Heart left ventricle (tissue), 16 donors: Measurements from ENCODE around the gene GABRR1. TPM values are rescaled to one million over a fixed set of nuclear protein-coding genes. Genes with fewer than 3 reads are reported as not detected.

Source experiments
- ATAC-seq, 4 donors: fragments of 200-7000 bp; cut with Tn5 transposase; one replicate each; pipeline ENCODE4 v1.9.1; 2020 to 2022; ENCODE audit warnings: moderate library complexity in 4 of 4, mild to moderate bottlenecking in 3 of 4, moderate number of reproducible peaks in 1 of 4
- DNase-seq, 5 donors: peaks; one replicate each; pipeline ENCODE4 v3.0.0-alpha.2; 2020
- H3K27ac ChIP-seq, 12 donors: fragments of 200-600 bp; sonication (generic) in 4 of 12; one replicate each; pipeline versions ENCODE4 v1.5.0 to v1.8.0; 2016 to 2022; ENCODE audit warnings: mild to moderate bottlenecking in 2 of 12
- H3K27me3 ChIP-seq, 9 donors: fragments of 200-600 bp; sonication (generic) in 2 of 9; one replicate each; pipeline versions ENCODE4 v1.5.1 to v1.8.0; 2016 to 2022; ENCODE audit warnings: mild to moderate bottlenecking in 3 of 9
- H3K36me3 ChIP-seq, 9 donors: fragments of 200-600 bp; sonication (generic) in 2 of 9; one replicate each; pipeline versions ENCODE4 v1.5.0 to v1.8.0; 2018 to 2022; ENCODE audit warnings: mild to moderate bottlenecking in 2 of 9
- H3K4me1 ChIP-seq, 12 donors: fragments of 200-600 bp; sonication (generic) in 4 of 12; one replicate each; pipeline versions ENCODE4 v1.5.0 to v1.8.0; 2016 to 2022; ENCODE audit warnings: mild to moderate bottlenecking in 3 of 12
- H3K4me3 ChIP-seq, 12 donors: fragments of 200-600 bp; sonication (generic) in 4 of 12; one replicate each; pipeline versions ENCODE4 v1.5.0 to v1.8.0; 2017 to 2022; ENCODE audit warnings: mild to moderate bottlenecking in 9 of 12, moderate library complexity in 4 of 12
- H3K9me3 ChIP-seq, 12 donors: fragments of 200-600 bp; sonication (generic) in 4 of 12; one replicate each; pipeline versions ENCODE4 v1.5.0 to v1.8.0; 2016 to 2022; ENCODE audit warnings: mild to moderate bottlenecking in 1 of 12
- POLR2A ChIP-seq, 2 donors: fragments of 450-650 bp; IDR thresholded peaks; one replicate each; pipeline ENCODE4 v1.6.1; 2017; ENCODE audit warnings: antibody characterized with exemption in 2 of 2, mild to moderate bottlenecking in 2 of 2, moderate library complexity in 2 of 2
- WGBS, 4 donors: extraction: QIAGEN DNeasy Blood & Tissue Kit in 2 of 4; methylation state at CpG; one replicate each; pipeline versions ENCODE4 v1.1.5 to v1.1.7; 2013 to 2018; 5-methylcytosine and 5-hydroxymethylcytosine counted together
- intact Hi-C, 10 donors: fragments of 100-400 bp; cut with DNase I; formaldehyde crosslinking; loops; one replicate each; pipeline versions ENCODE4 v1.11.1 to v1.14.2; 2022
- polyA plus RNA-seq, 2 donors: library from polyadenylated mRNA; stranded (reverse); fragments of 200-250 nt; gene quantifications; one replicate each; pipeline ENCODE4 v1.2.3, GENCODE V29; 2013
- total RNA-seq, 9 donors: library from RNA; depleted of rRNA in 2 of 9; stranded (reverse); fragments of >200 nt in 2 of 9; fragmentation: NEBNext Ultra II Directional in 3 of 9; extraction: Animal tissue kit (Norgen Biotek cat#: 25700) in 3 of 9; gene quantifications; one replicate each; pipeline versions ENCODE4 v1.1.0 to v1.2.4, GENCODE V29; 2016 to 2023
- TF ChIP-seq, protein P1 (sequence below), 12 donors: fragments of 200-600 bp; sonication (generic) in 4 of 12; IDR thresholded peaks; one replicate each; pipeline versions ENCODE4 v1.5.0 to v1.8.0; 2018 to 2022; ENCODE audit warnings: antibody characterized with exemption in 12 of 12, mild to moderate bottlenecking in 5 of 12
- donor health status: ischemic (EF 13 %, LVEDD 7.1; RV severe dilation, severe dysfunction).
- donor health status: healthy with polysubstance abuse.
- donor health status: DM: no; HTN: yes; CAD: no.
- donor health status: DM: no; HTN: no; CAD: no.
- donor health status: ischemic (EF 25% LVEDD 6.9; RV normal size, moderate dysfunction).
- donor health status: ischemic (EF 25% LVEDD 5.7; RV mildly dilated, moderate dysfunction).
- donor health status: healthy.
- donor health status: DM: yes; HTN: yes; CAD: no.
- donor health status: ischemic (EF 35%, LVEDD 5.7; RV mildly dilated, moderate dysfunction).
- donor health status: nonischemic (EF 11% LVEDD 7.7; RV severe dilation, severe dysfunction).
- donor health status: DM: yes; HTN: yes; CAD: no.
- donor health status: PGD.
- donor health status: ischemic (EF 29% LVEDD 5.4; RV normal size, mild dysfunction).
- donor health status: nonischemic (EF 23%, LVEDD 6.1; RV moderate dilation, normal function).

Gene GABRR1
- total and polyA plus RNA-seq, 11 donors, result not detected

DNA sequence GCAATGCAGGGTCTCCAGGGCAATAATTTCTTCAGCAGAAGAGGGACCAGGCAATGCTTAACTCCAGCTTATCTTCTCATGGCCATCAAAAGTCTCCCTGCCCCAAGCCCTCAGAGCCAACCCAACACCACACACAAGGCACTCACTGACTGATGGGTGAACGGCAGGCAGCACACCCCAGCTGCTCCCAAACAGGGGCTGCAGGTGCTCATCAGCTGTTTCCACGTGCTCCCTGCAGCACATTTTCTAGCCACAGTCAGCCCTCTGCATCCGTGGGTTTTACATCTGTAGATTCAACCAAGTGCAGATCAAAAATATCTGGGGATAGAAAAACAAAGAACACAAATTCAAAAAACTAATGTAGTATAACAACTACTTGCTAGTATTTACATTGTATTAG is 4.0 kb upstream of the GABRR1 start:
- no peaks in the 10 kb centered on the region for H3K9me3 ChIP-seq
- no peak overlapping the region for H3K4me3 ChIP-seq
- DNase-seq (no peak), ATAC-seq (no peak)
- no peaks in the 10 kb centered on the region for H3K36me3 ChIP-seq
- H3K27ac ChIP-seq, result no peak overlapping the region
- no peaks in the 10 kb centered on the region for H3K27me3 ChIP-seq
- 79 to 85% (median 82%) methylated on average over 3 of the region's 3 CpGs for WGBS, 4 donors
- H3K4me1 ChIP-seq, result peaks cover 0 to 11% (median 3%) of the 10 kb centered on the region in 12 donors
- TF ChIP-seq POLR2A (IDR thresholded peaks at IDR 0.05), result no peak
- TF ChIP-seq, protein P1, sequence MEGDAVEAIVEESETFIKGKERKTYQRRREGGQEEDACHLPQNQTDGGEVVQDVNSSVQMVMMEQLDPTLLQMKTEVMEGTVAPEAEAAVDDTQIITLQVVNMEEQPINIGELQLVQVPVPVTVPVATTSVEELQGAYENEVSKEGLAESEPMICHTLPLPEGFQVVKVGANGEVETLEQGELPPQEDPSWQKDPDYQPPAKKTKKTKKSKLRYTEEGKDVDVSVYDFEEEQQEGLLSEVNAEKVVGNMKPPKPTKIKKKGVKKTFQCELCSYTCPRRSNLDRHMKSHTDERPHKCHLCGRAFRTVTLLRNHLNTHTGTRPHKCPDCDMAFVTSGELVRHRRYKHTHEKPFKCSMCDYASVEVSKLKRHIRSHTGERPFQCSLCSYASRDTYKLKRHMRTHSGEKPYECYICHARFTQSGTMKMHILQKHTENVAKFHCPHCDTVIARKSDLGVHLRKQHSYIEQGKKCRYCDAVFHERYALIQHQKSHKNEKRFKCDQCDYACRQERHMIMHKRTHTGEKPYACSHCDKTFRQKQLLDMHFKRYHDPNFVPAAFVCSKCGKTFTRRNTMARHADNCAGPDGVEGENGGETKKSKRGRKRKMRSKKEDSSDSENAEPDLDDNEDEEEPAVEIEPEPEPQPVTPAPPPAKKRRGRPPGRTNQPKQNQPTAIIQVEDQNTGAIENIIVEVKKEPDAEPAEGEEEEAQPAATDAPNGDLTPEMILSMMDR (IDR thresholded peaks at IDR 0.05), result no peak
- intact Hi-C loops, result no loop called here

DNA sequence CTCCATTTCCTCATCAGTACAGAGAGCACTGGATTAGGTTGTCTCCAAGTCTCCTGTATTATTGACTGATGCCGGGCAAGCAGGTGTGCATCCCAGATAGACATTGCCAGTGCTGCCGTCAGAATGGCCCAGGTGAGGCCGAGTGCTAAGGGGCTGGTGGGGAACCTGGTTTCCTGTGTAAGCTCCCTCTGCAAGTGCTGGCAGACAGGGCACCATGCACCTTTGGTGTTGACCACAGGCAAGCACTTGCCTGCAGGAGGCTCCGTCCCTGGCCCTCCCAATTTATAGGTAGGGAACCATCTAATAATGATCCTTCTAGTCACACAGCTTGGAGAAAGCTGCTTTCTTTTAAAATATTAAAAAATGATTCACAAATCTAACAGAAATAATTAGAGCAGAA is 747 bp downstream of the GABRR1 start:
- intact Hi-C loops, result no loop called here

DNA sequence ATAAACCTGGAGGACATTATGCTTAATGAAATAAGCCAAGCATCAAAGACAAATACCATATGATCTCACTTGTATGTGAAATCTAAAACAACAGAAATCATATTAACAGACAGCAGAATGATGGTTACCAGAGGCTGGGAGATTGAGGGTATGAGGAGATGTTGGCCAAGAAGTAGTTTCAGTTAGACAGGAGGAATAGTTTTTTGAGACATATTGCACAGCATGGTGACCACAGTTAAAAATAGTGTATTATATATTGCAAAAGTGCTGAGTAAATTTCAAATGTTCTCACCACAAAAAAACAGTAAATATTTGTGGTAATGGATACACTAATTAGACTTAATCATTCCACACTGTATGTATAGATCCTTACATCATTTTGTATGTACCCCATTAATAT is 1.8 kb downstream of the GABRR1 start:
- DNase-seq, result no peak
- peaks cover 0 to 7% (median 1%) of the 10 kb centered on the region in 12 donors for H3K4me1 ChIP-seq
- TF ChIP-seq, protein P1 (IDR thresholded peaks at IDR 0.05), result no peak
- no peak for TF ChIP-seq POLR2A (IDR thresholded peaks at IDR 0.05)
- H3K4me3 ChIP-seq, result no peak overlapping the region
- ATAC-seq, result no peak
- H3K9me3 ChIP-seq, result no peaks in the 10 kb centered on the region
- H3K27ac ChIP-seq, result no peak overlapping the region
- H3K27me3 ChIP-seq, result no peaks in the 10 kb centered on the region
- intact Hi-C loops, result no loop called here
- H3K36me3 ChIP-seq, result no peaks in the 10 kb centered on the region

More for the DNA sequence above, 747 bp downstream of the GABRR1 start:
- Histone ChIP-seq H3K27ac (no peak overlapping the region), H3K36me3 (no peaks in the 10 kb centered on the region), H3K4me1 (peaks cover 0 to 7% (median 2%) of the 10 kb centered on the region in 12 donors), H3K9me3 (no peaks in the 10 kb centered on the region), H3K4me3 (no peak overlapping the region), H3K27me3 (no peaks in the 10 kb centered on the region)
- no peak for ATAC-seq
- no peak for TF ChIP-seq POLR2A (IDR thresholded peaks at IDR 0.05)
- TF ChIP-seq, protein P1 (IDR thresholded peaks at IDR 0.05), result no peak
- no peak for DNase-seq
- WGBS, 4 donors, result 86 to 94% (median 90%) methylated on average over 4 of the region's 4 CpGs

DNA sequence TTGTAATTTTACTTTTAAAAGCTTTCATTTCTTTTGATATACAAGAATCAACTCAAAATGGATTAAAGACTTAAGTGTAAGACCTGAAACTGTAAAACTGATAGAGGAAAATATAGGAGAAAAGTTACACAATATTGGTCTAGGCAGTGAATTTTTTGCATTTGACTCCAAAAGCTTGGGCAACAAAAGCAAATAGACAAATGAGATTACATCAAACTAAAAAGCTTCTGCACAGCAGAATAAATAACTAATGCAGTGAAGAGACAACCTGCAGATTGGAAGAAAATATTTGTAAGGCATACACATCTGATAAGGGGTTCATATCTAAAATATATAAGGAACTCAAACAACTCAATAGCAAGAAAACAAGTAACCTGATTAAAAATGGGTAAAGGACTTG is 3.0 kb downstream of the GABRR1 start:
- Histone ChIP-seq H3K27me3 (no peaks in the 10 kb centered on the region), H3K36me3 (no peaks in the 10 kb centered on the region), H3K4me1 (peaks cover 0 to 7% (median 1%) of the 10 kb centered on the region in 12 donors), H3K27ac (no peak overlapping the region), H3K4me3 (no peak overlapping the region), H3K9me3 (no peaks in the 10 kb centered on the region)
- no peak for TF ChIP-seq POLR2A (IDR thresholded peaks at IDR 0.05)
- TF ChIP-seq, protein P1 (IDR thresholded peaks at IDR 0.05), result no peak
- DNase-seq, result no peak
- no peak for ATAC-seq
- intact Hi-C loops, result no loop called here
